Measurements from ENCODE around the gene NQO2.
"Not testable (repeated sequence)": the region's sequence is repeated elsewhere in the genome, so short reads cannot be mapped to it uniquely, and the experiment has no call there.

Gene NQO2

DNA sequence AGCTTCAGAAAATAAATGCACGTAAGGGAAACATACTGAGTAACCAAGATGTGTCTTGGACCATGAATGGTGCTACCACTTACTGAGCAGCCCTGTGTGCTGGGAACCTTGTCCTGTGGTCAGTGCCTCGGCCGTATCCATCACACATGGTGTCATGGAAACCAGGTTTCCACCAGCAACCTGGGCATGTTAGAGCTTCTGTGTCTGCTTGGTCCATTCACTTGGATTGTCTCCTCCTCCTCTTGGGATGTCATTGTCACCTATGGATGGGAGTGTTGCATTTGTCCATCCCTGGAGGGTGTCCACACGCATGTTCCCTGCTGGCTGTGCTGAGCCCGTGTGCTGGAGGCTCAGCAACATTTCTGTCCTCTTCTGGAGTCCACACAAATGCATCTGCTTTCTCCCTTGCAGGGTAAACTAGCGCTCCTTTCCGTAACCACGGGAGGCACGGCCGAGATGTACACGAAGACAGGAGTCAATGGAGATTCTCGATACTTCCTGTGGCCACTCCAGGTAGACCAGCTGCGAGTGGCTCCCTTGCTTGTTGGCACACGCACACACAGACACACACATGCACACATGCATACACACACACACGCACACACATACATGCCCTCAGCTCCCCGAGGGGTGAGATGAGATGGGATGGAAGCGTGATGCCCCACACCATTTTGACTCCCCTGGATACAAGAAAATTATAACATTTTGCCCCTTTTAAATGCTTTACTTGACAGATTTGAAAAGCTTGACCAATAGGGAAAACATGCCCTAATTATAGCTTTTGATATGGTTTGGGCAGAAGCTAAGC lies 17.0 kb downstream of the NQO2 start:
- no peak overlapping the region for H3K4me3 ChIP-seq (ENCODE audit: low read depth, low read length)
- TF ChIP-seq, protein P1, sequence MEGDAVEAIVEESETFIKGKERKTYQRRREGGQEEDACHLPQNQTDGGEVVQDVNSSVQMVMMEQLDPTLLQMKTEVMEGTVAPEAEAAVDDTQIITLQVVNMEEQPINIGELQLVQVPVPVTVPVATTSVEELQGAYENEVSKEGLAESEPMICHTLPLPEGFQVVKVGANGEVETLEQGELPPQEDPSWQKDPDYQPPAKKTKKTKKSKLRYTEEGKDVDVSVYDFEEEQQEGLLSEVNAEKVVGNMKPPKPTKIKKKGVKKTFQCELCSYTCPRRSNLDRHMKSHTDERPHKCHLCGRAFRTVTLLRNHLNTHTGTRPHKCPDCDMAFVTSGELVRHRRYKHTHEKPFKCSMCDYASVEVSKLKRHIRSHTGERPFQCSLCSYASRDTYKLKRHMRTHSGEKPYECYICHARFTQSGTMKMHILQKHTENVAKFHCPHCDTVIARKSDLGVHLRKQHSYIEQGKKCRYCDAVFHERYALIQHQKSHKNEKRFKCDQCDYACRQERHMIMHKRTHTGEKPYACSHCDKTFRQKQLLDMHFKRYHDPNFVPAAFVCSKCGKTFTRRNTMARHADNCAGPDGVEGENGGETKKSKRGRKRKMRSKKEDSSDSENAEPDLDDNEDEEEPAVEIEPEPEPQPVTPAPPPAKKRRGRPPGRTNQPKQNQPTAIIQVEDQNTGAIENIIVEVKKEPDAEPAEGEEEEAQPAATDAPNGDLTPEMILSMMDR (IDR thresholded peaks at IDR 0.05; ENCODE audit: borderline replicate concordance, insufficient read depth, low read depth, low read length), result no peak

DNA sequence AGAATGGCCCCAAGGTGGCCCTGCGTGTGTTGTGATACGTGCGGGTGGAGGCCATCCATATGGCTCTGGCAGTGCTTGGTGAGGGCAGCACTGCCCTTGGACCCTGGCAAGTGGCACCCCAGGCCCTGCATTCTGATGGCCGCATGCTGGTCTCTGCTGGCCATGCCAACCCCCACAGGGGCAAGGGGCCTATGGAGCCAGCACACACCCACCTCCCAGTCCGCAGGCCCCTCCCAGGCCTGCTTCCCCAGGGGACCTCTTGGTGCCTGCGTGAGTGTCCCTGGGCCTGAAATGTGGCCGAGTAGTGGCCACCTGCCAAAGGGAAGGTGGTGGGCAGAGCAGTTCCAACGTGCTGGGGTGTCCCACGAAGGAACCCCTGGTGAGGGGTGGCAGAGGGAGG lies 17.6 kb downstream of the NQO2 start:
- no peak overlapping the region for H3K4me3 ChIP-seq (ENCODE audit: low read depth, low read length)
- TF ChIP-seq, protein P1 (IDR thresholded peaks at IDR 0.05; ENCODE audit: borderline replicate concordance, insufficient read depth, low read depth, low read length), result no peak

DNA sequence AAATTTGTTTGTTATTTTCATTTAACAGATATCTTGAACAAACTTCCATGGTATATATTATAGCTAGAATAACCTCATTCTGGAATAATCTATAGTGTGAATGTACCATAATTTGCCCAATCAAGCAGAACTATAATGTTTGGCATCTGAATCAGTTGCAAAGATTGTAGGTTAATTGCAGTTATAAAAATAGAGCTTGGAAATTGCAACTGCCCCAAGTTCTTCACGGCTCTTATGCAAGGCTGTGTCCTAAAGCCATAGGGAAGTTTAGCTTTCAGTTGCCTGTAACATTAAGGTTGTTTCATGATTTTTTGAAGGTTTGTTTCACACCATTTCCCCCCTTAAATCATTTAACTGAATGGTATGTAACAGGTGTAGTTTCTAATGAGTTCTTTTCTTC lies 19.4 kb downstream of the NQO2 start:
- TF ChIP-seq, protein P1 (IDR thresholded peaks at IDR 0.05; ENCODE audit: borderline replicate concordance, insufficient read depth, low read depth, low read length), result no peak
- no peak overlapping the region for H3K4me3 ChIP-seq (ENCODE audit: low read depth, low read length)

DNA sequence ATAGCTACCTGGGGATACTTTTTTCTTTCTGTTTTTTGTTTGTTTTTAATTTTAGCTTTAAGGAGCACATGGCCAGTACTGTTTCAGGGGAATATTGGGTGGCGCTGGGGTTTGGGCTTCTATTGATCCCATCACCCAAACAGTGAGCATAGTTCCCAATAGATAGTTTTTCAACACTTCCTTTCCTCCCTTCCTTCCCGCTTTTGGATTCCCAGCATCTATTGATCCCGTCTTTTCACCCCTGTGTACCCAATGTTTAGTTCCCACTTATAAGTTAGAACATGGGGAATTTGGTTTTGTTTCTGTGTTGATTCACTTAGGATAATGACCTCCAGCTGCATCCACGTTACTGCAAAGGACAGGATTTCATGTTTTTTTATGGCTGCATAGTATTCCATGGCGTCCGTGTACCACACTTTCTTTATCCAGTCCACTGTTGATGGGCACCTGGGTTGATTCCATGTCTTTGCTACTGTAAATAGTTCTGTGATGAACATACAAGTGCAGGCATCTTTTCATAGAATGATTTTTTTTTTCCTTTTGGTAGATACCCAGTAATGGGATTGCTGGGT lies 20.1 kb downstream of the NQO2 start:
- TF ChIP-seq, protein P1 (IDR thresholded peaks at IDR 0.05; ENCODE audit: borderline replicate concordance, insufficient read depth, low read depth, low read length), result no peak
- H3K4me3 ChIP-seq (ENCODE audit: low read depth, low read length), result no peak overlapping the region

DNA sequence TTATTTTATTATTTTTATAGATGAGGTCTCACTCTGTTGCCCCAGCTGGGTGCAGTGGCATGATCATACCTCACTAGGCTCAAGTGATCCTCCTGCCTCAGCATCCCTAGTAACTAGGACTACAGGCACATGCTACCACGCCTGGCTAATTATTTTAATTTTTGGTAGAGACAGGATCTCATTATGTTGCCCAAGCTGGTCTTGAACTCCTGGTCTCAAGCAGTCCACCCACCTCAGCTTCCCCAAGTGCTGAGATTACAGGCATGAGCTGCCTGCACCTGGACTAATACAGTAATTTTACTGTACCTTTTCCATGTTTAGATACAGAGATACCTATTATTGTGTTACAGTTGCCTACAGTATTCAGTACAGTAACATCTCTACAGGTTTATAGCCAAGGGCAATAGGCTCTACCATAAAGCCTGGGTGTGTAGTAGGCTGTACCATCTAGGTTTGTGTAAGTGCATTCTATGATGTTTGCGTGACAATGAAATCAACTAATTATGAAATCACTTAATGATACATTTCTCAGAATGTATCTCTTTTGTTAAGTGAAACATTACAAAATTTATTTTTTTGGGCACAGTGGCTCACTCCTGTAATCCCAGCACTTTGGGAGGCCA lies 21.4 kb downstream of the NQO2 start:
- H3K4me3 ChIP-seq (ENCODE audit: low read depth, low read length), result not testable (repeated sequence)

DNA sequence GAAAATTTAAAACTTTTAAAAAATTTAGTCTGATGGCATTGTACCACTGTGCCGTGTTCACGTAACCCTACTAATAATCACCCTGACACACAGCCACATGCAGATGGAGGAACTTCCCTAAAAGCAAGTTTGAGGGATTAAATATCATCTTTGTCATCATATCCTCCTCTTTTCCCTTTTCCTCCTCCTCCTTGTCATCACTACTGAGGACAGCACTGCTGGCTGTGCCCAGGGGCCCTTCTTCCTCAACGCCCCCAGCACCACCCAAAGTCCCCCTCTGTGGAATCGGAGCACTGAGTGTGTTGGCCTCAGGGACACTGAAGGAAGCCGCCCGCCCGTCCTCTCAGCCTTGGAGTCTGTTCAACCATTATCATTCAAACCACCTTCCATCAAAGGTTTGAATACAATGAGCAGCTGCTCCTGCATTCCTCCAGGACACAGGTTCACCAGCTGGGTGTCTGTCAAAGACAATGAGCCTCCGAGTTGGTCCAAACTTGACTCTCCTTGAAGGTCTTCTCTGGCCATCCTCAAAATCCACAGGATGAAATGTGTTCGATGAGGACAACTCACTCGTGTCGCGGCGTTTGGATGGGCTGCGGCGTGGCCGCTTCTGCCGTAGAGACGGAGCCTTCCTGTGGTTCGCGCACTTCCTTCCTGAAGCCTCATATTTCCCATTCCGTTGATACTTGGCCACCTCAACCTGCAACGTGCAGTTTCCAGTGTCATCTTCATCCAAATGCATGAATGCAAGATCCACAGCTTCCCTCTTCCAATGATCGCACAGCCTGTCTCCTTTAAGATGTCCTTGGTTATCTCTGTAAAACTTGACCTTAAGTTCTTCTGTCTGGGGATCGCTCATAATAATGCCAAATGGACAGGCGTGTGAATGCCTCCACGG lies 23.3 kb downstream of the NQO2 start:
- TF ChIP-seq, protein P1 (IDR thresholded peaks at IDR 0.05; ENCODE audit: borderline replicate concordance, insufficient read depth, low read depth, low read length), result no peak
- peak overlapping the region; percentile 47 for H3K4me3 ChIP-seq (ENCODE audit: low read depth, low read length)

All from GM12875 (cell line).